ENCODE data around the gene MSRB3.

DNA sequence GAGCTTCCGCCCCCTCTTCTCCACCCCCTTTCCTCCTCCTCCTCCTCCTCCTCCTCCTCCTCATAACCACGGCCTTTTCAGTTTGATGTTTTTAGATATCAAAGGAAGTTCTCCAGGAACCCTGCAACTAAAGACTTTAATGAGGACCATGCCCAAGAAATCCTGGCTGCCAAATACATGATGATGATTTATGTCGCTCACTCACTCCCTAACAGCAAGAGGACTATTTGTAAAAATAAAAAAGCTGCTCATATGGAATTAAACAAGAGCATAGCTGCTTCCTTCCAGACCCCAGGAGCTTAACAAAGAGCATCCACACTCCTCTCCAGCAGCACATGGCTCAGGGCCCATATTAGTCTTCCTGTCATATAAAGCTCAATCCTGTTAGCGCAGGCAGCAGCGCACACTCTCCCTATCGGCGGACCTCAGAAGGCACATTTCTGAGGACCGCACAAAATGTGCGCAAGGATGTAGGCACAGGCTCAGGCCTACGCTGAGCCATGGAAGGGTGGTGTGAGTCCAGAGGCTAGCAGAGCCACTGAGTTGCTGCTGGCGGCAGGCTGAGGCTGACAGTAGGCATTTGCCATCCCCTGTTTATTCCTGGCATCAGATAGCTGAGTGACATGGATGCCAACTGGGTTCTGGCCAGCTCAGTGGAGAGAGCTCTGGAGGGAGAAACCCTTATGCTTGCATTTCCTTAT lies 232.8 kb downstream of the MSRB3 start:
- TF ChIP-seq, protein P1, sequence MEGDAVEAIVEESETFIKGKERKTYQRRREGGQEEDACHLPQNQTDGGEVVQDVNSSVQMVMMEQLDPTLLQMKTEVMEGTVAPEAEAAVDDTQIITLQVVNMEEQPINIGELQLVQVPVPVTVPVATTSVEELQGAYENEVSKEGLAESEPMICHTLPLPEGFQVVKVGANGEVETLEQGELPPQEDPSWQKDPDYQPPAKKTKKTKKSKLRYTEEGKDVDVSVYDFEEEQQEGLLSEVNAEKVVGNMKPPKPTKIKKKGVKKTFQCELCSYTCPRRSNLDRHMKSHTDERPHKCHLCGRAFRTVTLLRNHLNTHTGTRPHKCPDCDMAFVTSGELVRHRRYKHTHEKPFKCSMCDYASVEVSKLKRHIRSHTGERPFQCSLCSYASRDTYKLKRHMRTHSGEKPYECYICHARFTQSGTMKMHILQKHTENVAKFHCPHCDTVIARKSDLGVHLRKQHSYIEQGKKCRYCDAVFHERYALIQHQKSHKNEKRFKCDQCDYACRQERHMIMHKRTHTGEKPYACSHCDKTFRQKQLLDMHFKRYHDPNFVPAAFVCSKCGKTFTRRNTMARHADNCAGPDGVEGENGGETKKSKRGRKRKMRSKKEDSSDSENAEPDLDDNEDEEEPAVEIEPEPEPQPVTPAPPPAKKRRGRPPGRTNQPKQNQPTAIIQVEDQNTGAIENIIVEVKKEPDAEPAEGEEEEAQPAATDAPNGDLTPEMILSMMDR (IDR thresholded peaks at IDR 0.05) = no peak
- TF ChIP-seq POLR2A (IDR thresholded peaks at IDR 0.05) = no peak
- no peak for TF ChIP-seq POLR2AphosphoS5 (IDR thresholded peaks at IDR 0.05)

Data from gastroesophageal sphincter (tissue), 3 donors.